Thymus (tissue), 2 donors: ENCODE results near the gene OTOGL. TPM values are rescaled to one million over a fixed set of nuclear protein-coding genes. Genes with fewer than 3 reads are reported as not detected.

Experiments
- polyA plus RNA-seq: library from polyadenylated mRNA; stranded (reverse); fragments of 200-250 nt; gene quantifications from one replicate; pipeline ENCODE4 v1.2.3, GENCODE V29; 2013
- total RNA-seq: library from RNA; stranded (reverse); fragments of 120-200 nt; gene quantifications from one replicate; pipeline ENCODE4 v1.2.4, GENCODE V29; 2013
- donor health status: healthy.

The OTOGL gene
- total and polyA plus RNA-seq, 2 donors = 0.42 to 0.73 TPM

Other genes starting within 250 kb of the OTOGL start
- gene PPP1R12A, start 164.4 kb upstream of the OTOGL start, total RNA-seq = 86.6 TPM
- gene PPP1R12A, start 164.4 kb upstream of the OTOGL start, polyA plus RNA-seq = 32.1 TPM